NCI-H345 treated with DMSO at 0.1 percent for 48 hours (cell line): ENCODE results near the gene STXBP4.

Source experiments
- DNase-seq: peaks from one replicate; lab custom pipeline; 2025; ENCODE audit not compliant: unreplicated experiment; lab: John Stamatoyannopoulos, UW

Gene STXBP4

DNA sequence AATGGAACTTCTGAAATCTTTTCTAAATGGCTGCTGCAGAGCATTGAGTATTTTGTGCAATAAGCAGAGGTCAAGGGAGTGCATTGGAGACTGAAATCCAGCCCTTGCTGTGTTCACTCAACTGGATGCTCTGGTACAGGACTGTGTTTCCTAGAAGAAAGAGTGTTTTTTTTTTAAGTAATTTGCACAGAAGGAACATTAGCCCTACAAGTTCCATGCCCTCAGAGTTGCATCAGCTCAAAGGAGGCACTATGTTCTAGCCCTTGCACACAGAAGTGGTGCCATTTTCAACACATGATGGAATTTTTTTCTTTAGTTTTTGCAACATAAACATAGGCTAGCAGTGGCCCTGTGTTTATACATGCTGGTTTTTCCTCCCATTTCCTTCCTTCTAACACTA, 152.1 kb downstream of the STXBP4 start:
- no peak for DNase-seq

DNA sequence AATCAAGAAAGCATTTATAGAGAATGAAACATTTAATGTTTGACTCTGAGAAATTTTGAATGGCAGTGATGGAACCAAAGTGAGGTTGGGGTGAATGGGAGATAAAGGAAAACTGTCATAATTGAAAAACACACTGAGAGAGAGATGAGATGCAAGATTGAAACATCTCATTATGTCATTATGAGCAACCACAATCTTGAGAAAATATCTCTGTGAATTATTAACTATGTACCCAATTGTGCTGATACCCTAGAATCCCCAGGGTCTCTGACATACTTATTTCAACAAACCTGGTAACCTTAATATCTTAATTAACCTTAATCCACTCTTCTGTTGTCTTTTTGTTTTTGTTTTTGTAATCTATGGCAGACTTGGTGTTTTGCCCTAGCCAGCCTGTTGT, 152.7 kb downstream of the STXBP4 start:
- no peak for DNase-seq

DNA sequence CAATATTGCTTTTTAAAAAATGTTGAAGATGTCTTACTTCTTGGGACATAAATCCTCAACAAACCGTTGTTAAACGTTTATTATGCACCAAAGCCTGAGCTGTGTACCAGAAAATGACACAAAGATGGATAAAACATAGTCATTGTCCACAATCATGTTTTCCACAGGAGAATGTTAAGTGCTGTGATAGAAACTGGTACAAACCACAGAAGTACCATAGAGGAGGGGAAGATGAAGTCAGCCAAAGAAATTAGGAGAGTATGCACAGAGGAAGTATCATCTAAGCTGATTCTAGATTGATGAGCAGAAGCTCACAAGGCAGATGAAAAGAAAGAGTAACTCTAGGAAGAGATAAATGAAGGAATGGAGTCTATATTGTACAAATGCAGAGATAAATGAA, 153.5 kb downstream of the STXBP4 start:
- DNase-seq, result no peak

DNA sequence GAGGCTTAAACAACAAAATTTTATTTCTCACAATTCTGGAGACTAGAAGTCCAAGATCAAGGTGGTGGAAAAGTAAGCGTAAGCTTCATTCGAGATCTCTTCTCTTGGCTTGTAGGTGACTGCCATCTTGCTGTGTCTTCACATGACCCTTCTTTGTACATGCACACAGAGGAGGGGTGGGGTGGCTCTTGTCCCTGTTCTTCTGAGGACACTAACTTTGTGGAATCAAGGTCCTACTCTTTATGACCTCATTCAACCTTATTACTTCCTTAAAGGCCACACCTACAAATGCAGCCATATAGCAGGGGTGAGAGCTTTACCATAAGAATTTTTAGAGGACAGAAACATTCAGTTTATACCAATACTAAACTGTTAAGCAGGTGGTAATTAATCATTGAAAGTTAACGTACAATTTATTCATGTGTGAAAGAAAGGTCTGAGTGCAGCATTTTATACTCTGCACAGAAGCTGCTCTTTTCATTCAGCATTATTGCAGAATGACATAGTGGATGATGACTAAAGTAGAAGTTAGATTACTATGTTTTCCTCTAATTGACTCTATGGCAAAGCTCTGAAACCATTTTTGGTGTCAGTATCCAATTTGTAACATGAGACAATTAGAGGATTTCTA, 156.3 kb downstream of the STXBP4 start:
- DNase-seq, result no peak

DNA sequence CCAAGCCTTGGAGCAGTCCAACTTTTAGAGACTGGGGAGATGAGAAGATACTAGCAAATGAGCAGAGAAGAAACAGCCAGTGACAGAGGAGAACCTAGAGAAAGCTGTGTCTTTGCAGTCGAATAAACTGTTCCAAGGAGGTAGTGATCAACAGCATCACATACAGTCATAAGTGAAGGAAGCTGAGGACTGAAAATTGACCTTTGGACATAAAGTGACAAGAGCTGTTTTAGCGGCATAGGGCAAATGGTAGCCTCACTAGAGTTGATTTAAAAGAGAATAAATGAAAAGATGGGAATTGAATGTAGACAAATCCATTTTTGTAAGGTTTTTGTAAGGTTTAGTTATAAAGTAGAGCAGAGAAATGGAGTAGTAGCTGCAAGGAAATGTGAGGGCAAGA, 165.0 kb downstream of the STXBP4 start:
- no peak for DNase-seq

DNA sequence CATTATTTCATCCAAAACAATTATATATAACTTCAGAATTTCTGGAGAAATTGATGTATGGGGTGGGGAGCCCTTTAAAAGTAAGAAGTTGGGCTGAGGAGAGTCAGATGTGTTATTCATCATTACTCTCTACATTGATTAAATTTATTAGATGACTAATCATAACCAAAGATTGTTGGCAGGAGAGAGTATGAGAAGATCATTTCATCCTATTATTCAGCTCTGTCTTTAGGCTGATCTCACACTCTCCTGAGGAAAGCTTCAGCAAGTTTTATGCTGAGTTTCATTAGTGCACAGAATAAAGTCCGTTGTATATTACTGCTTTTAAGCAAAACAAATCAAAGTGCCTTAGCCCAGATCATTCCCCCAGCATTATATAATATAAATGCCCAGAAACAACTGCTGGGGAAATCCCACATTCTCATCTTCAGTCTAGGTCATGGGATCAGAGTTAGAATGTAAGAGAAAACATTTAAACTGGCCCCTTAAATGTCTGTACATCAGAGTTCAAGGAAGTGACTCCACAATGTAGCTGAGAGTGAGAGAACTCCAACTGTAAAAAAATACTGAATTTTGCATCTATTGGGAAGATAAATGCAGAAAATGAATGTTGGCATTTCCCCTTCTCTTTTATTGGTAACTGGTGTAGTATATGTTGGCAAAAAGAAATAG, 166.1 kb downstream of the STXBP4 start:
- no peak for DNase-seq

DNA sequence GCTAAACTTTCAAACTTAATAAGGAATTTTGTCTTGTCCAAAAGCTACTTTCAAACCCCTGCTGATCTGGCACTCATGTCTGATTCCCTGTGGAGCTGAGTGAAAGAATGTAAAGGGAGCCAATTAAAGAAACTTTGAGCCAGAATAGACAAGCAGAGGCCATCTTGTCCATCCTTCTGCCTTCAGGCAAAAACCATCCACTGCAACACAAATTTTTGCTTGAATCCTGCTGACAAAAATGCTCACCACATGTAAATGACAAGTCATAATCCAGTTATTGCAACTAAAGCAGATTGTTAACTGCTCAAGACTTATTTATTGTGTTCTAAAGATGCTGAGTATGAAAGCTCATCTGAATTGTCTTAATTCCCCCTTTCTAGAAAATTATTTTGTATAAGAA, 172.2 kb downstream of the STXBP4 start:
- no peak for DNase-seq

DNA sequence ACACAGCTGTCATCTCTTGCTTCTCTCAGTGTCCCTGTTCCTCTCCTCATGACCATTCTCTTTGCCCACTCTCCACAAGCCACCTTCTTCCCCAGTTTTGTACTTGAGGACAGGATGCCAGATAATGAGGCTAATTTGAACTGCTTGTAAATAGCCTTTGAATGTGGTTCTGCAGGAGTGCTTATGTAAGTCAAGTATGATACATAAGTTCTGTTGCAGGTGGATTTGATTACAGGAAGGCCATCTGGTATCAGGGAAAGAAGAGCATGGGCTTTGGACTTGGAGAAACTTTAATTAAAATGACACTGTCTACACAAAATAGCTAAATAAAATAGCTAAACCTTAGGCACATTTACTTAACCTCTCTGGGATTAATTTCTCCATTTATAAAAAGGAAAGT, 176.0 kb downstream of the STXBP4 start:
- DNase-seq, result no peak

DNA sequence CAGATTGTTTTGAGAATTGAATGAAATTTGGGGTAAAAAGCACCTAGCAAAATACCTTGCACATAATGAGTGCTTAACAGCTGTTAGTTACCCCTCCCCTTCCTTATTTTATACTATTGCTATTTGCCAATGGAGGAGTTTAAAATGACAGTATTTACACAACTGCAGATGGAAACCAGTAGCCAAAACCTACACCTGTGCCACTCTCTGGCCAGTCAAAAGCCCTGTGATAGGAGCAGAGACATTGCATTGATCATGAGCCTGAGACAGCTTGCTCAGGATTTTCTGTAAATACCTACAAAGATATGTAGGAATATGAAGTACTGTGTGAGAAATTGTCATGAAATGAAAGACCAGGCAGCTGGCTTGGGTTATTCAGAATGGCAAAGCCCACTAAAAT, 180.9 kb downstream of the STXBP4 start:
- DNase-seq, result no peak

DNA sequence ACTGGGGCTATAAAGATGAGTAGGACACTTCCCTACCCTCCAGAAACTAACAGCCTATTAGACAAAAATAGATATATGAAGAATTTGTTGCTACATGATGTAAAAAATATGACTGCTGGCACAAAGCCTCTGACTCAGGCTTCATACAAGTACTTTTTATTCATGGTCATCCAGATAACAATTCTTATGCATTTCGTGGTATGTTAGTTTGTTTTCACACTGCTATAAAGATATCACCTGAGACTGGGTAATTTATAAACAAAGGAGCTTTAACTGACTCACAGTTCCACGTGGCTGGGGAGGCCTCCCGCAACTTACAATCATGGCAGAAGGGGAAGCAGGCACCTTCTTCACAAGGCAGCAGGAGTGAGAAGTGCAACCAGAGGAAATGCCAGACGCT, 183.7 kb downstream of the STXBP4 start:
- DNase-seq, result no peak

DNA sequence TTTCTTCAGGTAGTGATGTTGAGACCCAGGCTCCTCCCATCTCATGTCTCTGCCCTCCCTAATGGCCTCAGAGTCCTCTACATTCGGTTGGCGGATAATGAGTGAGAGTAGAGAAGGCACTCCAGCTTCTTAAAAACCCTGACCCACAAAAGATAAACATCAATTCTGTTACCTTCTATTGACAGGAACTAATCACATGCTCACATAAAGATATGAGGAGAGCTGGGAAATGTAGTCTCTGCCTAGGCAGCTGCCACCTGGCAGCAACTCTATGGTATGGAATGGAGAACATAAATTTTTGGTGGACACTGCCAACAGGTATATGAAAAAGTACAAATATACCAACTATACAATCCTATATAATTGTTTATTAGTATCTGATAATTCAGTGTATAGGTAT, 185.5 kb downstream of the STXBP4 start:
- no peak for DNase-seq

DNA sequence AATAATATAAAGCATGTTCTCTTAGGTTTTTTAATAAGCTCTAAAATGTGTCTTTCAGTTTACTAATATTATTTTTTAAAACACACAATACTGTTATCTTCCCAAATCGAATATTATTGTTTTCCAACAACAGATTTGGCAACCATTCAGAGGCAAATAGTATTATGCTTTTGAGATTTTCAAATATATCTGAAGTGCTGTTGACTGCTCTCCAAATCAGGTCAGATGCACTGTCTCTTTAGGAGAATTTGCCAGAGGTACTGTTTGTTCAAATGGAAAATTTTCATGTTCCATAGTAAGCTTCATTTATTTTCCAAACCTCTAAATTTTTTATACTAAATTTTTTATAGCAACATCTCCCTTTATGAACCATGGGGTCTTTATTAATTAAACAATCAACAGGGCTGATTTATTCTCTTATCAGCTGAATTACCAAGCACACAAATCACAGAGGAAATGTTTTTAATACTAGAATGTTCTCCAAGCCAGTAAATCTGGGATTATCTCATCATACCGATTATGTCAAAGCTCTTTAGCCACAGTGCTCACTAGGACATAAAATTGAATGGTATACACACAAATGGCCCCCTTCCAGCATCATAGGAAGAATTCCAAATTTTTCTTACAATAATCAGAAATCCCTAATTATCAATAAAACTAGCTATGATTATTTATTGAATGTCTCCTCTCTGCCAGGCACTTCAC, 187.4 kb downstream of the STXBP4 start:
- DNase-seq, result no peak

DNA sequence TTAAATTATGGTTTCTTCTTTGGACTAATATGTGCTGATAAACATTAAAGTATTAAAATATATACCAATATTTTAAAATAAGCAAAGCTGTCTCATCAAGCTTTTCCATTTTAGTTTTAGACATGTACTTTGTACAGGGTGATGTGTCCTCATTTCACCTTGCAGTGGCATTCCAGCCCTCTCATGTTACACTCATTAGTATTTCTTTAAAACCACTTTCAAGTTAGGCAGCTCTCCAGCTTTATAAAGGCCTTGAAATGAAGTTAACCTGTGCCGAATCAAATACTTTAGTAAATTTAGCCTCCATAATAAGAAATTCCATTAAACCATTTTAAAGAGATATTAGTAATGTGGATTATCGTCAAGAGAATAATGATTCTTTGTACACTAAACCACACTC, 188.6 kb downstream of the STXBP4 start:
- no peak for DNase-seq

DNA sequence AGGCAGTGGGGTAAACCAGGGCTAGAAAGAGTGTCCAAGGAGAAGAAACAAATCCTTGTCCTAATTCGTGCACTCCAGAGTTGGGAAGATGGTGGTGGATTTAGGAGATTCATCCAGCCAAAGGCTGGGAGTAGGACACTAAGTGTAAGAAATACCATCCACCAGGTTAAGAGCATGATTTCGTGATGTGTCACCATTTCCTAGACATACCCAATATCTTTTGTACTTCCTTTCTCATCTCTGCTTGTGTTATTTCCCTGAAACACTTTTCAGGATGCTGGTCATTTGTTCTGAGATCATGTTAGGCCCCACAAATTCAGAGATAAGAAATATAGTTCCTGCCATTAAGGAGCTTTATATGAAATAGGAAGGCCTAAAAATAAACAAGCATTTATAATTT, 189.9 kb downstream of the STXBP4 start:
- no peak for DNase-seq

DNA sequence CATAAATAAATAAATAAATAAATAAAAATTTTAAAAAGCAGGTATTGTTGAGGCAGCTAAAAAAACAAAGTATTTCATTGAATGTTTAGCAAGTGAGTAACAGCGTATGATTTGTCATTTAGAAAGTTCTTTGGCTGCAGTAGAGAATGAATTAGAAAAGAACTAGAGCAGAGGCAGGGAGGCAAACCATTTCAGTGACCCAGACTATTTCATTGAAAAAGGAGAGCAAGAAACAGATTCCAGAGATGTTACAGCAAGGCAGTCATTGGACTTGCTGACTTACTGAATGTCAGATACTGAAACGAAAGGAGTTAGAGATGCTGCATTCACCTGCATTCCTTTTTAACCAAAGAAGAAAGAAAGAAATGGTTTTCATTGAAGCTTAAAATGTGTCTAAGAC, 190.7 kb downstream of the STXBP4 start:
- no peak for DNase-seq

DNA sequence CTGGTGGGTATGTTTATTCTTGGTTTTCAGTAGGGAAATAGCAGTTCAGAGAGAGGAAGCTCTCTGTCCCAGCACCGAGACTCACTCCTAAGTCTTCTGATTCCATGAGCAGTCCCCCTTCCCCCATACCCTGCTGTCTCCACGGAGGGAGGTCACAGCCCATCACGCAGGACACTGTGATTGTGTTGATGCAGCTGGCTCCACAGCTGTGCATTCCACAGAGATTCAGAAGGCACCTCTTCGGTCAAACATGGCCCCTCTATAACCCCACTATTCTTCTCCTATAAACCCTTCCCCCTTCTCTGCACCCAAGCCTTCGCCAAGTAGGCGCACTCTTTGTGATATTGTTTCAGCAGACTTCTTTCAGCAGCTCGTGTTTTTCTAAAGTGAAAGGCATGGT, 191.9 kb downstream of the STXBP4 start:
- no peak for DNase-seq

DNA sequence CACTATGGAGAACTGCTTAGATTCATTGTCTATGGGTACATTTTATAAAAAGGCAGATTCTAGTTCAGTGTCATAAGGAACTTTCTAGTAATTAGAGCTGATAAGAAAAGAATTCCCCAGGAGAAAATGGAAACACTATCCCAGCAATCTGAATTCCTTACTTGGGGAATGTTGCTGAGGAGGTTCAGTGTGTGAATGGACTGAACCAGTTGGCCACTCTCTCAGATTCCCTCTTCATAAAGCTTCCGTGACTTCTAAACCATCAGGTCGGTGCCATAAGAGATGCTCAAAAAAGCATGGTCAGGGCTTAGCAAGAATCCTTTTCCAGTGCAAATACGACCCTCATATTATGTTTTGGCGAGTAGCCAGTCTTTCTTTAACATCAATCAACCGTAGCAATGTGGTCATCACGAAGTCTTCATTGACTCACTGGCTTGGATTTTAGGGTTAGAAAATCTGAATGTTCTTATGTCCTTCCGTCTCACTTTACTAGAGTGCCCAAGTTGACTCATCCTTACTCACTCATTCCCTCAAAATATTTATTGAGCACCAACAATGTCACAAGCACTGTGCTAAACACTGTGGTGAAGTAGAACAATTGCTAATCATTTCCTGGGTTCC, 193.5 kb downstream of the STXBP4 start:
- no peak for DNase-seq

DNA sequence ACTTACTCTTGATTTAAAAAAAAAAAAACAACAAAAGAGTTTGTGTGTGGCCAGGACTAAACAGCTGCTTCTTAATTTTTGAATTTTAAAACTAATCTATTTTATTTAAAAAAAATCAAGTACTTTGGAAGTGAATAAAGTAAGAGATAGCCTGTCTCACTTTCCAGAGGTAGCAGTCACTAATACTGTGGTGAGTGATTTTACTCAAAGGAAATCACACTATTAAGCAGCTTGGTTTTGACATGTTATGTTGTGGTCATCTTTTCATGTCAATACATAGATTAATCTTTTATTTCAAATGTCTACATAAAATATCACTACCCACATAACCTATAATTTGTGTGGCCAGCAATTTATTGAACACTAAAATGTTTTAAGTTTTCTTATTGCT, 194.0 kb downstream of the STXBP4 start:
- DNase-seq, result no peak

DNA sequence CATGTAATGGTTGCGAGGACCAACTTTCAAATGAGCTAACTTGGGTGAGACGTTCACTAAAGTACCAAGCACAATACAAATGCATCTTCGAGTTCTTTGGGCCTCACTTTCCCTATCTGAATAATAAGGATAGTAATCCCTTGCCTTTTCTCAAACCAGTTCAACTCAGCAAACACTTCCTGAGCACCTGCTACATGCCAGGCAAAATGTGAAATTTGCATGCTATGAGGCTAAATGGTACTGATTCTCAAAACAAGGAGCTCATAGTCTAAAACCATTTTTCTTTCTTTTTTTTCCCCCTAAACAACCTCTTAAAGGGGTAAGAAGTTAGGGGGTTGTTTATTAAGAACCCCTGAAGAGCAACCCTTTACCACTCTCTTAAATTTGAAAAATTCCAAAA, 194.8 kb downstream of the STXBP4 start:
- no peak for DNase-seq

DNA sequence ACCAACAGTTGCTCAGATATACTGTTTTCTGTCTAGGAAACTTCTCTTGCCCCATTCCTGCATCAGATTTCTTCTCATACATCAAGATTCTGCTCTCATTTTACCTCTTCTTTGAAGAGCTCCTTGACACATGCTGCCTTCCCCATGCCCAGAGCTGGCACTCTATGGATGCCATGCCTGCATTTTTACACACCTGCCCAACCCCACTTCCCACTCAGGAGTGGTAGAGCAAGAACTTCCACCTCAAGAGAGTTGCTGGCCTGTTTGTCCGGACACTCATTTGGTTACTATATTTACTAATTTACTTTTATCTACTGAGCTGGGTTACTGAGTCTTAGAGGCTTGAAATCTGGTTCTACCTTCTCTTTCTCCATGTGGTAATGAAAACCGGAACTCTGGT, 197.9 kb downstream of the STXBP4 start:
- DNase-seq, result no peak

DNA sequence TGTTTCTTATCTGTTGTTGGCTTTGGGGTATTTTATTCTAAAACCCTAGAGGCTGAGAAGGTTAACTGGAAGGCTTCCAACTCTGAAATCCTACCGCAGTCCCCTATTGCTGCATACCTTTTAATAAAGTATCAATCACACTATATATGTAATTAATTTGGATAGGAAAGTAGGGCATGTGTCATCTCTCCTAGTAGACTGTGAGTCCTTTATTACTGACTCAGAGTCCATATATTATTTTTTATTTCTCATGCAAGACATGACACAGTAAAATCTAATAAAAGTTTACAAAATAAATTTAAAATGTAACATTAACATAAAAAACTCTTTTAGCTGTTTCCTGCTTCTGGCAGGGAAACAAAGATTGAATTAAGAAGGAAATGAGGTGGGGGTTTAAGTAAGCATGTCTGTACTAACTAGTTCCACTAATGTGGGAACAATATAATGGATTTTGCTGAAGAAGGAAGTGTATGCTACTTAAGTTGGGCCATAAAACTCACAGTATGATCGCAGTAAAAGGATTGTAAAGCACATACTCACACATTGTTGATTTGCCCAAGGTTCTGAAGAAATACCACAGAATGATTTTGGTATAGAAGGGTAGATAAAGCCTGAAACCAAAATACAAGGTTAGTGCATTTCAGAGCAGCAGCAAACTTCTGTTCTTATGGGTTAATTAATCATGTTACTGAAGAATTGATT, 198.6 kb downstream of the STXBP4 start:
- DNase-seq, result no peak
